ENCODE measurements around the gene CES3.

The CES3 gene

DNA sequence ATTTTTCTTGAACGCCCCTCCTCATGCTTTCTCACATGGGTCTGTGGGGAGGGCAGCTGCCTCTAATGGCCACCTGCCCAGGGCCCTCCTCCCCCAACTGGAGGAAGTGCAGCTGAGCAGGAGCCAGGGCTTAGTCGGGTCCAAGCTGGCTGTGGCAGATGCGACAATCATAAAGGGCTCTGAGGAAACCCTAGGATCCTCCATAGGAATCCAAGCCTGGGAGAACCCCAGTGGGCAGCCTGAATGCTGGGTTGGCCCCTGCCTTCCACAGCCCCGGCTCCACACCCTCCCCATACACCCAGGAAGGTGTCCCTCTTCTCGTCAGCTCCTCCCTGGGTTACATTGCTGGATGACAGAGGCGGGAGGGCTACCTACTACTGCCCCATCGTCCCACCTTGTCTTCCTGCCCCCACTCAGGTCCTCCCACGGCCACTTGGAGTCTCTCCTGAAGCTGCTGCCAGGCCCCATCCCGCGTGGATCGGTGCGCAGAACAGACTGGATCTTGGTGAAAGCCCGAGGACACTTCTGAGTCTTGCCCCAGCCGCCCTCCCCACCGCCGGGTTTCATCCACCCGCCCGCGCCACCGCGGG, 52.3 kb downstream of the CES3 start:
- DNase-seq = no peak

DNA sequence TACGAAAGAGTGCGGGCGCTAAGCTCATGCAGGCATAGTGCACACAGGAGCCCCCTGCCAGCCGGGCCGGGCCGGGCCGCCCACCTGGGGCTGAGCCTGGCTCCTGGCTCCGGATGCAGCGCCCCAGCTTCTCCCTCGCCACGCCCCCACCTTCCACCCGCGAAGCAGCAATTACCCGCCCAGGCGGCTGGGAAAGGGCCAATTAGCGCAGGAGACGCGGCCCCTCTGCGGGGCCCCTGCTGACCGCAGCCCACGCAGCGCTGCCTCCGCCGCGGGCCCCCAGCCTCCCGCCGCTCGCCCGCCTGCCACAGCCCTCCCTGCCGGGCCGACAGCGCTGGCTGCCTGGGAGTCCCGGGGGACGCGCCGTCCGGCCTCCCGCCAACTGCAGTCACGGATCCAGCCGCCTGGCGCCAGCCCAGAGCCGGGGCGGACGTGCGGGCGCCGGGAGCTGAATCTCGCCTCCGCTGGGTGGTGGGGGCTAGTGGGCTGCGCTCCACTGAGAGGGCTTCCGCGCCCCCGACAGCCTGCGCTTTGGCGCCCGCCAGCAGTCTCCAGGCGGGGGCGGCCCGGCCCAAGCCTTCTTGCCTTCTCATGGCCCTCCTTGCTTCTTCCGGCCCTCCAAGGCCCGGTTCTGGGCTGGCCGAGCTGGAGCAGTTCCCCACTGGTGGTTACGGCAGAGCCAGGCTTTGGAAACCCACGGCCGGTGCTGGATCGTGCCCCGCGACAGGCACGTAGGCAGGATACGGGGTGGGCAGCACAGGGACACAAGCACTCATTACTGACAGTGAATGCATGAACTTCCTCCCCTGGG, 53.0 kb downstream of the CES3 start:
- peak; percentile 55 to 56 for DNase-seq

DNA sequence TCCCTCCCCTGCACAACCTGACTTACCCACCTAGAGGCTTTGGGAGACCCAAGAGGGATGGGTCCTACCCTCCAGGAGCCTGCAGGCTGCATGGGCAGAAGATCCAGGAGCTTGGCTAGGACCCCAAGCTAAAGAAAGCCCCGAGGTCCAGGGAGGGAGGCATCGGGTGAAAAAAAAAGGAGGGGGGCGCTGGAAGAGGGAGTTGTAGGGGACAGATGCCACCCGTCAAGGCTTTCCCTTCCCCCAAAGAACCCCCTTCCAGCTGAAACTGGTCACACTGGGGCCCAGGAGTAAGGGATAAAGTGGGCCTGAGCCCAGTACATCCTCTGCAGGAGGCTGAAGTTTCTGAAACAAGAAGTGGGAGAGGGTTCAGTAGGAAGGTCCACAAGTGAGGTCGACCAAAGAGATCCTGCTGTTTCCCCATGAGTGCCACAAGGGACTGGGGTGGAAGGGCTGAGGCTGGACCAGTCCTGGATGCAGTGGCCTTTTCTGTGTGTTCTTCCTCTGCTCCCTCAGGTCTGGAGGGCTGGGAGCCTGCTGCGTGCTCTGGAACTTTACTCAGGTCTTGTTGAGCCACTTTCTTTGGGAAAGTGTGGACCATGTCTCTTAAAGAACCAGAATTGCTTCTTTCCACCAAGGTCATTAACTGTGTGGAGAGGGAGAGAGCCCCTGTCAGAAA, 53.7 kb downstream of the CES3 start:
- DNase-seq = no peak

GRCh38 chr16:67015313-67015731, 54.3 kb downstream of the CES3 start:
- DNase-seq = no peak

DNA sequence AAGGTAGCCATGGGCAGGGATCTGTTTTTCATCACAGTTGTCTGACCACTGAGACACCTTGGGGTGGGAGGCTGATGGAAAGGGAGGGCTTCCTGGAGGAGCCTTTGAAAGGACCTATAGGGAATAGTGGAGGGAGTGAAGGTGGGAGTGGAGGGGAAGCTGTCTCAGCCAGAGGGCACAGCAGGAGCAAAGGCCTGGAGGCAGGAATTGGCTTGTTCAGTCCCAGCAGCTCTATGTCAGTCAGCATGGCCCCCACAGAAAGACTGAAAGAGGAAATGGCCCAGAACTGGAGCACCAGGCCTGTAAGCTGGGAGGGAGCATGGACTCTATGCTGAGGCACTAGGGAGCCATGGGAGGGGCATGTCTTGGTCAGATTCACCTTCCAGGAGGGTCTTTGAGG, 55.1 kb downstream of the CES3 start:
- no peak for DNase-seq

GRCh38 chr16:67016681-67017420, 55.8 kb downstream of the CES3 start:
- DNase-seq = no peak

- no peak for DNase-seq
Observed at GRCh38 chr16:67017421-67017750, 56.3 kb downstream of the CES3 start.

DNA sequence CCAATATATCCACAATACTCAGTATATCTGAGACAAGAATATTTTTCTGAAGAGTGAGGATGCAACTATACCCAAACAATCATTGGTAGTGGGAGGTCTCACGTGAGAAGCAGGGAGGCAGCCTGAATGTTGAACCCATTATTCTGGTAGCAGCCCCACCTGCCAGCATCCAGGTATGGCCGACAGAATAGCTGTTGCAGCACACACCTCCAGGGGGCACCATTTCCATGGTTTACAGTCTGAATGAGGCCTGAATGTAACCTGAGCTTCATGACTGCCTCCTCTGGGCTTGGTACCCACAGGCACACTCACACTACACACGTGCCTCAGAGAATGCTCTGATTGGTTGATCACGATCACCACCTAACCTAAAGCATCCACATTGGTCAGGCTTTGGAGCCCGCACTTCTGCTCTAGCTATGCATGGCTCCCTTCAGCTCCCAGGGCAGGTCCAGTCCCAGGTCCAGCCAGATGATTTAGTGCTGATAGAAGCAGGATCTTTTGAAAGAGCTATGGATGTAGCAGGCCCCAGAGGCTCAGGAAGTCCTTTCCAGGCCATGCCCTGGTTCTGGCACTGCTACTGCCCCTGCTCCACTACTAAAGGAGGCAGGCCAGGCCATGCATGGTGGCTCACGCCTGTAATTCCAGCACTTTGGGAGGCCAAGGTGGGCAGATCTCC, 56.9 kb downstream of the CES3 start:
- peak; percentile 83 to 84 for DNase-seq

DNA sequence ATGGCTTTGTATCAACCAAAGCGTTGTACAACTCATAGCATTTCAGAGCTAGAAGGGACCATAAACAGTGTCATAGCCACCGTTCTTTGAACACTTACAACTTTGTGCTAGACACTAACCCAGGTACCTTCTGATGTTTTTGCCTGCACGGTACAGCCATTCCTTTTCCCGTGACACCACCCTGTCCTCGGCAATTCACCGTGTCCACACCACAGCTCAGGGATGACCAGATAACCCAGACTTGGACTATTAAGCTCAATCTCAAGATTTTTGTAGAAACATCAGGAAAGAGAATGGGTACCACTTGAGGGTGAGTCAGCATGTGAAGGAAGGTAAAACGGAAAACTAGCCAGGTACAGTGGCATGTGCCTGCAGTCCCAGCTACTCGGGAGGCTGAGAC, 58.1 kb downstream of the CES3 start:
- no peak for DNase-seq

DNA sequence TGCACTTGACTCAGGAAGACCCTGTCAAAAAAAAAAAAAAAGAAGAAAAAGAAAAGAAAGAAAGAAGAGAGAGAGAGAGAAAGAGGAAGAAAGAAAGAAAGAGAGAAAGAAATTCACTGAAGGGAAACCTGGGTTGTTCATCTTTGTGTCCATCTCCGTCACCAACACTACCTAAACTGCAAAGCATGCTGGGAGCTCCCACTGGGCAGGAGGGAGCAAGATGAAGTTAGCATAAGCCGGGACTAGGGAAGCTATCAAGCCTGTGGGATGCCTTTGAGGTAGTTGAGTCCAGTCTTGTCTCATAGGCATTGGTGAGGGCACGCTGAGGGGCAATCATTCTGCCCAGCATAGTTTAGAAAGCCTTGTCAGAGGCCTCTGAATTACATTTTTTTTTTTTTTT, 60.3 kb downstream of the CES3 start:
- DNase-seq = no peak

GRCh38 chr16:67022531-67023214, 61.6 kb downstream of the CES3 start:
- no peak for DNase-seq

GRCh38 chr16:67023689-67024088, 62.6 kb downstream of the CES3 start:
- DNase-seq = no peak
